IPS-NIHi11 (cell line): ENCODE data around the gene HECTD1.
A peak's percentile ranks its signal among the peaks of the same experiment; 100 is the strongest.
"Not testable (repeated sequence)": the region's sequence is repeated elsewhere in the genome, so short reads cannot be mapped to it uniquely, and the experiment has no call there.

Source experiments
- DNase-seq: peaks from one replicate; pipeline ENCODE4 v3.0.0; 2012; ENCODE audit warnings: mixed read lengths, low spot score

HECTD1 gene

DNA sequence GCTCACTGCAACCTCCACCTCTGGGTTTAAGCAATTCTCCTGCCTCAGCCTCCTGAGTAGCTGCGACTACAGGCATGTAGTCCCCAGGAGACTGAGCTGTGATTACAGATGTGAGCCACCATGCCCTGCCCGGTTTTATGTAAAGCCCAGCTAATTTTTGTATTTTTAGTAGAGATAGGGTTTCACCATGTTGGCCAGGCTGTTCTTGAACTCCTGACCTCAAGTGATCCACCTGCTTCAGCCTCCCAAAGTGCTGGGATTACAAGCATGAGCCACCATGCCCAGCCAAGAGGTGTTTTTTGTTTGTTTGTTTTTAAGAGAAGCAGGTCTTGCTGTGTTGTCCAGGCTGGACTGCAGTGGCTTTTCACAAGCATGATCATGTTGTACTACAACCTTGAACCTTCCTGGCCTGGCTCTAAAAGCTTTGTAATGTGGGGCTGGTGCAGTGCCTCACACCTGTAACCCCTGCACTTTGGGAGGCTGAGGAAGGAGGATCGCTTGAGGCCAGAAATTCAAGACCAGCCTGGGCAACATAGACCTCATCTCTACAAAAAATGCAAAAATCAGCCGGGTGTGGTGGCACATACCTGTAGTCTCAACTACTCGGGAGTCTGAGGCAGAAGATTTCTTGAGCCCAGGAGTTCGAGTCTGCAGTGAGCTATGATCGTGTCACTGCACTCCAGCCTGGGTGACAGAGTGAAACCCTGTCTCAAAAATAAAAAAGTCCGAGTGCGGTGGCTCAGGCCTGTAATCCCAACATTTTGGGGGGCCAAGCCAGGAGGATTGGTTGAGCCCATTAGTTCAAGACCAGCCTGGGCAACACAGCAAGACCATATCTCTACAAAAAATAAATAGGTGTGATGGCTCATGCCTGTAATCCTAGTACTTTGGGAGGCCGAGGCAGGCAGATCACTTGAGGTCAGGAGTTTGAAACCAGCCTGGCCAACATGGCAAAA lies 113.4 kb downstream of the HECTD1 start:
- not testable (repeated sequence) for DNase-seq

DNA sequence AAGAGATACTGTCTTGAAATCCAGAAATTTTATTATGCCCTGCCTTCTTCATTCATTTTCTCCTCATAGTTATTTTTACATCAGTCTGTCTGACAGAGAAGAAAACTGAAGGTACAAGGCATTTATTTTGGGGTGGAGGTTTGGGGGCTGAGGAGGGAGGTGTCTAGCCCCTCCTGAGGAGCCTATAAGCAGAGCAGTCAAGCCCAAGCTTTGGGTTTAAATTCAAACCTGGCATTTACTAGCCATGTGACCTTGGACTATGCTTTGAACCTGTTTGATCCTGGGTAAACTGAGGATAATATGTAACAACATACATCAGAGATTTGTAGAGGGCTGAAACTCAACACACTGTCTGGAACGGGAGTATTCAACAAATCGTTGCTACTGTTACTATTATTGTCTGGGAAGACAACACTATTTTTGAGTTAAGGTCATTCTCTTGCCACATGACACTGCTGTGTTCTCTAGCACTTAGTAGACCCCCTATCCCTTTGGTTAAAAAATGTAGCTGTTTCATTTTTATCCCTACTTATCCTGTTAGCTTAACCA lies 115.4 kb downstream of the HECTD1 start:
- no peak for DNase-seq

DNA sequence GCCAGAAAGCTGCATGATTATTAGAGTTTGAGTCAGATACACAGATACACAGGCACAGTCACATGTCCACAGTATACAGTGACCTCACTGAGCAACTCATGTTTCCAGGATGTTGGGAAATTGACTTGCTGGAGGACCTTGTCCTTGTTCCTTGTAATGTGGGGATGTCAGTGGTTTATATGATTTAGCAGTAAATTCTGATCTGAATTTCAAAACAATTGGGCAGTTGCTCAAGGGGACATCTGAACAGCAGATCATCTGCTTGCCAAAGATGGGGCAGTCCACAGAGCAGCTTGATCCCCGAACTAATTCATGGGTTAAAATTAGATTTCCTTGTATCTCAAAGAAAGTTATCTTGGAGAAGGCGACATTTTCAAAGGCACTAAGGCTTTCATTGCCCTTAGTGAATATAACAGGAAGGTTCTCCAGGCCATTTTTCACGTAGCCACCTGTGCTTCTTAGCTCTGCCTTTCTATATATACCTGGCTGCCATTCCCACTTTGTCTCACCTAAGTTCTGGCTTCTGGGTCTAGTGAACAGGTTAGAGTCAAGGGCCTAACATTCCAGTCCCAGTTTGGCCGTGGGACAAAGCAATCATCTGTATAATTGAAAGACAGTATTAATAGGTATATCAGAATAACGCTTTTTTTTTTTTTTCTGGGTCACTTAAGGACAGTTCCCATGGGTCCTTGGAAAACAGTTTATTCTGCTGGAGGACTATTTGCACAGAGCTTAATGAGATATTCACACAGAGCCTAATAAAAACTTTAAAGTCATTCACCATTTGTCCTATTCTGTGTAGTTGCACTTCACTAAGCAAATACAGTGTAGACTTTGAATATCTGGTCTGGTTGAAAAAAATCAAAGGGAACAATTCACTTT lies 116.5 kb downstream of the HECTD1 start:
- no peak for DNase-seq

DNA sequence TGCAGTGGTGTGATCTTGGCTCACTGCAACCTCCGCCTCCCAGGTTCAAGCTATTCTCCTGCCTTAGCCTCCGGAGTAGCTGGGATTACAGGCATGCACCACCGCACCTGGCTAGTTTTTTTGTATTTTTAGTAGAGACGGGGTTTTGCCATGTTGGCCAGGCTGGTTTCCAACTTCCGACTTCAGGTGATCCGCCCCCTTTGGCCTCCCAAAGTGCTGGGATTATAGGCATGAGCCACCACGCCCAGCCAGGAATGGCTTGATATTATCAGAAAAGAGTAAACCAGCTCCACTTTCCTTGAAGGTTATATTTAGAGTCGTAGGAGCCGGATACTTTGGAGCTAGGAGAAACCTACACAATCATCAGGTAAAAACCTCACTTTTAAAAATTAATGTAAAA lies 121.1 kb downstream of the HECTD1 start:
- DNase-seq: not testable (repeated sequence)

DNA sequence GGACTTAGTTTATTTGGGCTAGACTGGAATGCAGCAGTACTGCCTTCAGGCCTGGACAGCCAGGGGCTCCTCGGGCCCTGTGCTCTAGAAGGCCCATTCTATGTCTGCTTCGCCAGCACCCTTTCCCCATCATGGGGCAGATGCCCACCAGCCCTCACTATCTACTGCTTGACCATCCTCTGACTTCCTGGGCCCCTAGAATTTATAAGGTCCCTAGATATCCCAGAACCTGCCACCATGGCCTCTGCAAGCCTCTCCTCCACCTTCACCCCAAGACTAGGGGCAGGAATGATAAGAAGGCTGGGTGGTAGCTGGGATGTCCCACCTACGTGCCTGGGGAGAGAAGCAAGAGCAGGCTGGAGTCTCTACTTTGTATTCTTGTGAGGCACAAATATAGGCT lies 122.6 kb downstream of the HECTD1 start:
- no peak for DNase-seq

DNA sequence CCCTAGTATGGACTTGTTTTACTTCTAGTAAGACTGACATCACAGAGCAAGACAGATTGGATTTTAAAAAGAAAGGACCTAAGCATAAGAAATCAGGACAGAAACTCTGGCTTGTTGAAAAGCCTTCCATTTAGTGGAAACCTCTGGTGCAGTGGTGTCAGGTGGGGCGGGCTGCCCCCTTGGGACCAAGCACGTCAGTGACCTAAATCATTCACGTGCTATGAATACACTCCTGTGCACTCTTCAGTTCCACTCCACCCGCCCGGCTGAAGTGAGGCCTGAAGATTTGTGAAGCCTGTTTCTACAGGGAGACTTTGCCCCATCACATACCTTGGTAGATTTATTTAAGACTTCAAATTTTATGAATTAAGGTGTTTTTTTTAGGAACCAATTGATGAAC lies 123.2 kb downstream of the HECTD1 start:
- peak; percentile 24 for DNase-seq

DNA sequence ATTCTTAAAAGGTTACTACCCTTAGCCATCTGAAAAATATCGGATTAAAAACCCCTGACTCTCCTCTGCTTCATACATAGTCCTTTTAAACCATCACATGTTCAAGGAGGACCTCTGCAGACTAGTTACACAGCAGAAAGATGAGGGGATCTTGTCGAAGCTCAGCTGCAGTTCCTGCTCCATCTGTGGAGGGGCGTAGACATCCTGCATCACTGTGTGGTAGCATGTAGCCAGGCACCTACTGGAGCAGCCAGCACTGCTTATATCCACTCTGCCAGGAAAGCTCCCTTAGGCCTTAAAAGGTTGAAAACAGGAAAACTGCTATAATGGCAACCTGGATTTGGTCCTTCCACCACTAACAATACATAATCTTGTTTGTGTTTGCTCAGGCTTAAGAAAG lies 123.8 kb downstream of the HECTD1 start:
- DNase-seq: no peak

DNA sequence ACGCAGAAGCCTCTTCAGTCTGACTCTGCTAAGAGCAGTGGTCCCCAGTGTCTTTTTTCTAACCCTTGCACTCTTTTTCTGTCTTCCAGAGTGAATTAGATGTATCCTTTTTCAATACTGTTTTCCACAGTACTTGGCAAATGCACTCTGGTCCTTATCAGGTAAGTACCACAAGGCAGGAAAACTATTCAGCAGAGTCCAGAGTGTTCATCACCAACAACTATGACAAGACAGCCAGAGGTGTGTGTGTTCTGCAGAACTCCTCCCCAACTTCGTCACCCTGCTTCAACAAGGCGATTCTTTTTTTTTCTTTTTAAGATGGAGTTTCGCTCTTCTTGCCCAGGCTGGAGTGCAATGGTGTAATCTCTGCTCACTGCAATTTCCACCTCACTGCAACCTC lies 127.1 kb downstream of the HECTD1 start:
- no peak for DNase-seq

DNA sequence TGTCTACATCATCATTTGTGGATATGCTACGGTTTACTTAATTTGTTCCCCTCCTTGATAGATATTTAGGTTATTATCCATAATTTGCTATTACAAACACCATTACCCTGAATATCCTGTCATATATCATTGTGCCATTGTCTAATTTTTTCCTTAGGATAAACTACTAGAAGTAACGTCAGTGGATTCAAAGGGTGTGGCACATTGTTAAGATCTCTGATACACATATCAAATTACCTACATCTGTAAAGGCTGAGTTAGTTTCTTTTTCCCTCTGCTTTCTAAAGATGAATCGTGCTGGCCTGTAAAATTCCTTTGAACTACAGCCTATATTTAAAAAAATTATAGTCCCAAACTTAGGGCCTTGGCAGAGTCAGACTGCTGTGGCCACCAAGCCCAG lies 127.5 kb downstream of the HECTD1 start:
- no peak for DNase-seq

DNA sequence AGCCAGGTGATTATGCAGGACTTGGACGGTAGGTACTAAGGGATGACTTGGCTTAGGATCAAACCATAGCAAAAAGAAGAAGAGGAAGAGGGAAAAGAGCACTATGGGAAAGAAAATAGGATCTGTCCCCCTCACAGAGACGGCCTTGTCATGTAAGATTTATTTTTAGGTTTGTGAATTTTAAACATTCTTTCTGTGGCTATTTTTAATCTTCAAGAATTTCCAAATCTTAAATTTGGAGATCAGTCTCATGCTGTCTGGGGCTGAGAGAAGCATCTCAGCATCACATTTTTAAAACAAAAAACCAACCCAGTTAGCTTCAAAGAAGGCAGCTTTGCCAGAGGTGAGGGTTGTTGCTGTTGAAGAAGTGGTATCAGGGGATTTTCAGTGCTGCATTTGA lies 128.8 kb downstream of the HECTD1 start:
- no peak for DNase-seq

DNA sequence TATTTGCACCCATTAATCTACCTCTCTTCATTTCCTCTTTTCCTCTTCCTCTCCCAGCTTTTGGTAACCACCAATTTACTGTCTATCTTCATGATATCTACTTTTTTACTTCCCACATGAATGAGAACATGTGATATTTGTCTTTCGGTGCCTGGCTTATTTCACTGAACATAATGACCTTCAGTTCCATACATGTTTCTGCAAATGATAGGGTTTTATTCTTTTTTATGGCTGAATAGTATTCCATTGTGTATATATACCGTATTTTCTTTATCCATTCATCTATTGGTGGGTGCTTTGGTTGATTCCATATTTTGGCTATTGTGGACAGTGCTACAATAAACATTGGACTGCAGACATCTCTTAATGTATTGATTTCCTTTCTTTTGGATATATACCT lies 132.4 kb downstream of the HECTD1 start:
- DNase-seq: no peak

DNA sequence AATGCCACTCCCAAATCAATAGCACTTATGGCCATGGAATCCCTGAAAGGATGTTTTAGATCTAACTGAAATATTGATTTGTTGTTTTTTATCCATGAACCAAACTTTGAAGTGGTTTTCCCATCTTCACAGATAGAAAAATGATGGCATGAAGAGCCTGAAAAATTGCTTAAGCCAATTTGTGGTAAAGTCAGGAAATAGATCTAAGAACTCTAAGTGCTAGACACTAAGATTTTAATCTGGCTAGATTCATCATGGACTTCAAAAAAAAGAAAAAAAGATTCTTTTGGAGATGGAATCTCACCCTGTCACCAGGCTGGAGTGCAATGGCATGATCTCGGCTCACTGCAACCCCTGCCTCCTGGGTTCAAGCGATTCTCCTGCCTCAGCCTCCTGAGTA lies 136.4 kb downstream of the HECTD1 start:
- no peak for DNase-seq

DNA sequence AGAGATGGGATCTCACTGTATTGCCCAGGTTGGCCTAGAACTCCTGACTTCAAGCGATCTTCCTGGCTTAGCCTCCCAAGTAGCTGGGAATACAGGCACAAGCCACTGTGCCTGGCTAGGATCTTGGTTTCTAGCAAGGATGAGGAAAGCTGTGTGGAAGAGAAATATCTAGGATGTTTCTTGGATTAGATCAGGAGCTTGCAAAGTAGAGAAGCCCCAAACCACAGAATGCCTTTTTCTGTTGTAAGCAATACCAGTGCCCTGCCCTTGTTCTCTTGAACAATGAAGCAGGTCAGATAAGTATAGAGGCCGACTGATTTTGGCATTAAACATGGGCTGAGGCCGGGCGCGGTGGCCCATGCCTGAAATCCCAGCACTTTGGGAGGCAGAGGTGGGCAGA lies 137.2 kb downstream of the HECTD1 start:
- no peak for DNase-seq

DNA sequence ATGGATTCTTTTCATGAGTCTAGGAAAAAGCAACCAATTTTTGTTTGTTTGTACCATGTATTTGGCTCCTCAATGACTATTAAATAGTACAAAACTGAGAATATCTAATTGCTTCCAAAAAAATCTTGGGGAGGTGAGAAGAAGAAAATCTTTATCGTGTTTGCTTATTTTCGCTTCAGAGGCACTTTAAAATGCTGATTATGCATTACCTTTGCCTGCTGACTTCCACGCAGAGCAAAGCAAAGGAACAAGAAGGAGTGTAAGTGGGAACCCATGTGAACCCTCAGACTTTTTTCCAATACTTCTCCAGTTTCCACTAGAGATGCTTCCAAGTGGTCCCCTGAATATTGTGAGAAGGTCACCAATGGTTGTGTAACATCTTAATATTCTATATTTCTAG lies 138.2 kb downstream of the HECTD1 start:
- DNase-seq: no peak

DNA sequence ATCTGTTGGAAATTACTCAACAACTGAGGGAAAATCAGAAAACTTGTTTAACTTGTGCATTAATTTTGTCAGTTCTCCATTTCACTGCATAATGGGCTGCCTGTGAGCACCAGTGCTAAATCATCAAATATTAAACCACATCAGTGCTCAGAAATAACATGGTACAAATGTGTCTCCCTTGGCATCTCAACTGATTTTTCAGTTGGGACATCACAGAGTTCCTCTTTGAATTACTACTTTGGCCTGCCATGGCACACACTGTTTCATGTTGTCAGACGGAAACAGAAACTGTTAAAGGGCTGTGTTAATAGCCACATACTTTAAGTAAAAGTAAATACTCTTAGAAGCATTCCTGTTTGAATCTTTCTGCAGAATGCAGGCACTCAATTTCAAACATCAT lies 139.4 kb downstream of the HECTD1 start:
- DNase-seq: no peak

DNA sequence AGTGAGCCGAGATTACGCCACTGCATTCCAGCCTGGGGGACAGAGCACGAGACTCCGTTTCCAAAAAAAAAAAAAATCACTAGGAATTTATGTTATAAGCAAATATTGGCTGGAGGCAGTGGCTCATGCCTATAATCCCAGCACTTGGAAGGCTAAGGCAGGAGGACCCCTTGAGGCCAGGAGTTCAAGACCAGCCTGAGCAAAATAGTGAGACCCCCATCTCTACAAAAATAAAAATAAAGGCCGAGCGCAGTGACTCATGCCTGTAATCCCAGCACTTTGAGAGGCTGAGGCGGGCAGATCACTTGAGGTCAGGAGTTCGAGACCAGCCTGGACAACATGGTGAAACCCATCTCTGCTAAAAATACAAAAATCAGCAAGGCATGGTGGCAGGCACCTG lies 144.7 kb downstream of the HECTD1 start:
- DNase-seq: not testable (repeated sequence)

DNA sequence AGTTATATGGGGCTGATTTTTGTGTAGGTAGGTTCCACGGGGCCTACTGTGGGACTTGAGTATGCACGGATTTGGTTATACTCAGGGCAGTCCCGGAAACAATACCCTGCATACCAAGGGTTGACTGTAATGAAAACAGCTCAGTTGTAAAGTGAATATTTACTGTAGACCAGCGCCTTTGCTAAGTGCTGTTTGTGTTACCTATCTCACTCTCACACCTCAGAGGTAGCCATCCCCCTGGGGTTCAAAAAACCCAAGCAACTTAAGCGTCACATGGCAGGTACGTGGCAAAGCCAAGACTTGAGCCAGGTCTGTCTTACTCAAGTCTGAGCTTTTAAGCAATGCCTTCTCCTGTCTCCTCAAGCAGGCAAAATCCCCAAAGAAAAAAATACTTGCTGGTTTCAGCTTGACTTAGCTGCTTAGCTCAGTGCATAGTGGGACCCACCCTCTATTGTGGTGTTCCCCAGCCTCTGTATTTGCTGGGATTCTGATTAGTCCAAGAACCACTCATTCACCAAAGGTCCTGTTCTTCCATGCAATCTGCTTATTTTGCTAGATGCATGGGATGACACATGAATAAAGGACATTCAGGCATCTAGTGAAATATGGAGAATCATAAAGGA lies 147.2 kb downstream of the HECTD1 start:
- DNase-seq: peak; percentile 26

DNA sequence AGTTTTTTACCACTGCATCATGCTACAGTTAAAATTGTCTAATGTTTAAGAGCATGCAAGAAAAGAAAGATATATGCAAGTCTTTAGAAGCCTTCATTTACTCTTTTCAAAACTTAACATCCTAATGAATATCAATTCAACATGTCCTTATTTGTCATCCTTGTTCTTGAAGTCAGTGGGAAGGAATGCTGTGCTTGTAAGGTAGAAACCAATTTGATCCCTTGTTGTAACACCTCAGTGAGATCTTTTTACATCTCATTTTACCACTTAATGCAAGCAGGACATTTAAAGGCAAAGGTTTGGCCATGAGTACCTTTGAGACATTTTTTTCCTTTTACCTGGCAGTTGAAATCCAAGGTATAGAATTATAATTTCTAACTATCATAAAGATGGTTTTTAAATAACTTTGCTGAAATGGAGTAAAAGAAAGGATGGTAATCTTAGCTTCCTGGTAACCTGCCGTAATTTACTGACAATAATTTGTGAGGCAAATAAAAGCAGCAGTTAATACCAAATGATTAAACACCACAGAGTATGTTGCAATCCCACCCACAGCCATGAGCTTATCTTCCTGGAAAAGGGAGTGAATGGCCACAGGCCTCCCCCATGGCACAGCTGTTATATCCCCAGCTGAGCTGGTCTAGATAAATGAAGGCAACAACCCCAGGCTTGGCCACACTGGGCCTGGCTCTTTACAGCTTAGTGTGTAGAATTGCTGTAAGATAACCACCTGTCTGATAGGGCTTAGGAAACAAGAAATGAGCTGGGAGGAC lies 148.3 kb downstream of the HECTD1 start:
- DNase-seq: peak; percentile 31

DNA sequence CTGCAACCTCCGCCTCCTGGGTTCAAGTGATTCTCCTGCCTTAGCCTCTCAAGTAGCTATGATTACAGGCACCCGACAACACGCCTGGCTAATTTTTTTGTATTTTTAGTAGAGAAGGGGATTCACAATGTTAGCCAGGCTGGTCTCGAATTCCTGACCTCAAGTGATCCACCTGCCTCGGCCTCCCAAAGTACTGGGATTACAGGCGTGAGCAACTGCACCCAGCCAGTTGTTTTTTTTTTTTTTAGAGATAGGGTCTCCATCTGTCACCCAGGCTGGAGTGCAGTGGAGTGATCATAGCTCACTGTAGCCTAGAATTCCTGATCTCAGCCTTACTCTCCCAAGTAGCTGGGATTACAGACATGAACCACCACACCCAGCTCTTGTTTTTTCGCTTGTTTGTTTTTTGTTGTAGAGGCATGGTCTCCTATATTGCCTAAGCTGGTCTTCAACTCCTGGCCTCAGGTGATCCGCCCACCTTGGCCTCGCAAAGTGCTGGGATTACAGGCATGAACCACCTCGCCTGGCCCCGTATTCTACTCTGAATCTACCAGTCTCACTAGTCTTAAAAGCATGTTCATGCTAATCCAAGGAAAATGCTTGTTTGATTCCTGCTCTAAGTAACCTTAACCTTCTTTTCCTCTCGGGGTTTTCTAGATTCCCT lies 149.8 kb downstream of the HECTD1 start:
- DNase-seq: no peak

DNA sequence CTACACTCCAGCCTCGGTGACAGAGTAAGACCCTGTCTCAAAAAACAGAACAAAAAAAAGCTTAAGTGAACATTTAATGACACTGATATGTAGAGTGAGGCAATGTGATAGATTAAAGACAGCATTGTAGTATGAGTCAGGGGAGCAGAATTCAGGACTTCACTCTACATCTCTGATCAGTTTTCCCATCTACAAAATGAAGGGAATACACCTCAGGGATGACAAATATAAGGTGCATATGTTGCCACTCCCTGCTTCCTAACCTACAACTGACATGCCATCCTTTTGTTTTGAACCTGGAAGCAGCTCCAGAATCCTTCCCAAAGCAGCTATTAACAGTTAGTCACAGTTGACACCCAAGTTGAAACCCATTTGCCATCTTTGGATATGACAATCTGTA lies 150.6 kb downstream of the HECTD1 start:
- DNase-seq: no peak
